GM15510 (cell line): ENCODE measurements around the gene MCU.

ENCODE experiments used
- POLR2A ChIP-seq: IDR thresholded peaks from 3 replicates; pipeline ENCODE4 v1.6.1; 2011; ENCODE audit warnings: borderline replicate concordance; ENCODE audit not compliant: insufficient read length; ENCODE audit errors: extremely low read depth

Gene MCU

GRCh38 chr10:72761498-72761897 is 69.6 kb downstream of the MCU start:
- TF ChIP-seq POLR2A, result no peak

- TF ChIP-seq POLR2A, result no peak
Measured at GRCh38 chr10:72762042-72762441, 70.1 kb downstream of the MCU start.

- TF ChIP-seq POLR2A, result no peak
Measured at GRCh38 chr10:72763201-72763600, 71.3 kb downstream of the MCU start.

- TF ChIP-seq POLR2A, result no peak
Measured at GRCh38 chr10:72764151-72764550, 72.2 kb downstream of the MCU start.

GRCh38 chr10:72765051-72765745 is 73.3 kb downstream of the MCU start:
- TF ChIP-seq POLR2A, result no peak

- no peak for TF ChIP-seq POLR2A
Measured at GRCh38 chr10:72772031-72772430, 80.1 kb downstream of the MCU start.

GRCh38 chr10:72779874-72780273 is 87.9 kb downstream of the MCU start:
- no peak for TF ChIP-seq POLR2A

- TF ChIP-seq POLR2A, result no peak
Measured at GRCh38 chr10:72782649-72783330, 90.8 kb downstream of the MCU start.

- TF ChIP-seq POLR2A, result no peak
Measured at GRCh38 chr10:72783410-72783833, 91.5 kb downstream of the MCU start.

- no peak for TF ChIP-seq POLR2A
Measured at GRCh38 chr10:72784551-72785351, 92.8 kb downstream of the MCU start.

- no peak for TF ChIP-seq POLR2A
Measured at GRCh38 chr10:72785409-72785808, 93.5 kb downstream of the MCU start.

- no peak for TF ChIP-seq POLR2A
Measured at GRCh38 chr10:72790216-72790990, 98.5 kb downstream of the MCU start.

GRCh38 chr10:72792288-72792687 is 100.3 kb downstream of the MCU start:
- TF ChIP-seq POLR2A, result no peak

GRCh38 chr10:72793752-72794151 is 101.8 kb downstream of the MCU start:
- TF ChIP-seq POLR2A, result no peak

GRCh38 chr10:72794260-72794659 is 102.3 kb downstream of the MCU start:
- no peak for TF ChIP-seq POLR2A
